ENCODE measurements around the gene NUDT7. TPM values are rescaled to one million over a fixed set of nuclear protein-coding genes. Genes with fewer than 3 reads are reported as not detected.

Gene NUDT7
- 10 to 100 TPM in 1 of 2 donors, 1 to 10 TPM in 1; 6.1 to 10.9 TPM for total RNA-seq
- polyA plus RNA-seq (2013, experiment 1 of 2): 14.1 TPM
- 12.7 TPM for polyA plus RNA-seq (2013, experiment 2 of 2)
- long read RNA-seq, experiment 1, partial matches to known transcripts: 0 of 5 reads
- long read RNA-seq, experiment 1, other reads (novel, unspliced or antisense): 2 of 5 reads
- long read RNA-seq, experiment 2, partial matches to known transcripts: 0 of 10 reads
- long read RNA-seq, experiment 2, other reads (novel, unspliced or antisense): 2 of 10 reads
- long read RNA-seq, experiment 3, transcript NUDT7-205 (5 exons, 899 nt): major isoform, 8 of 16 reads
- long read RNA-seq, experiment 3, partial matches to known transcripts: 0 of 16 reads
- long read RNA-seq, experiment 3, other reads (novel, unspliced or antisense): 2 of 16 reads
- long read RNA-seq, experiment 4, transcript NUDT7-201 (4 exons, 1,096 nt): minor isoform, 5 of 25 reads
- long read RNA-seq, experiment 4, transcript NUDT7-202 (3 exons, 930 nt): minor isoform, 6 of 25 reads
- long read RNA-seq, experiment 4, transcript NUDT7-205 (5 exons, 899 nt): major isoform, 7 of 25 reads
- long read RNA-seq, experiment 4, partial matches to known transcripts: 0 of 25 reads
- long read RNA-seq, experiment 4, other reads (novel, unspliced or antisense): 7 of 25 reads

DNA sequence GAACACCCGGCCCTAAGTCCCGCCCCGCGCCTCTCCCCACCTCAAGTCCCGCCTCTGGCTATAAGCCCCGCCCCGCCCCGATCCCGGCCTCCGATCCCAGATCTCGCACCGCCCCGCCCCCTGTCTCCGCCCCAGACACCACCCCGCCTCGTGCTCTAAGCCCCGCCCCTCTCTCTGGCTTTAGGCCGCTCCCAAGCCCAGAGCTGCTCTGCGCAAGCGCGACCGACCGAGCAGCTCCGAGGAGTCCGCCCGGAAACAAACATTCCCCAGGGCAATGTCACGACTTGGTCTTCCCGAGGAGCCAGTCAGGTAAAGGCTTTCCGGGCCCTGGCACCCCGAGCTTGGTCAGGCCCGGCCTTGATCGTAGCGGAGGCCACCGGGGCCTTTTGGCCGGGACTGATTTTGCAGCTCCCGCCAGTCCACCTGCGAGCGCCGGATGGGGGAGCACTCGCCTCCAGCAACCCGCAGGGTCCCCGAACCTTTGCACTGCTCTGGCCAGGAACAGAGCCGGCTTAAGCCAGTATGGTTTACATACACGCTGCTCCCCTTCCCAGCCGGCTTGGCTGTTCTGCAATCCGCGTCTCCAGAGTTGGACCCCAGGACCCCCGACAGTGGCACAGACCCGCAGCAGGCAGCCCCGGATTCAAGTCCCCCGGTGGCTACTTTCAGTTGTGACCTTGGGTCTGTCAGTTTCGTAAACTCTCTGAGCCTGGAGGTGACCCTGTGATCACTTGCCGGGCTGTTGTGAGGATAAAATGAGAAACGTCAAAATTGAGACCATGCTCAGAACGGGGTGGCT lies at the start of gene NUDT7:
Gene NUDT7, plus strand, starts transcription at position 206 of the 799 bp plus-strand sequence. Its CDS starts 69 bp downstream, at position 275.
- Histone ChIP-seq H3K27me3 (ENCODE audit: control insufficient read depth, insufficient read depth, low read length, poor library complexity, severe bottlenecking) (no peaks in the 10 kb centered on the region), H3K4me1 (ENCODE audit: control insufficient read depth, insufficient read depth, low read length) (no peaks in the 10 kb centered on the region), H3K27ac (ENCODE audit: low read depth, low read length) (peak within 1 kb of the TSS; percentile 49), H3K9ac (ENCODE audit: extremely low read depth, low read length, poor library complexity, severe bottlenecking) (peak within 1 kb of the TSS; percentile 91), H3K4me3 (ENCODE audit: low read length) (peak within 1 kb of the TSS; percentile 84), H3K36me3 (ENCODE audit: control insufficient read depth, insufficient read depth, low read length) (no peaks in the 10 kb centered on the region), H3K9me3 (ENCODE audit: control insufficient read depth, low read length) (no peaks in the 10 kb centered on the region)
- DNase-seq: peak; percentile 100
- 3 to 4% methylated on average over 14 to 55 of the region's 55 CpGs for WGBS, 2 experiments (ENCODE audit: insufficient coverage in 1 of 2, insufficient read length in 1 of 2)
- H3K27ac Mint-ChIP-seq: peak within 1 kb of the TSS; percentile 95
- H3K27me3 Mint-ChIP-seq (ENCODE audit: insufficient read depth): no peaks in the 10 kb centered on the region
- TF ChIP-seq, protein P1, sequence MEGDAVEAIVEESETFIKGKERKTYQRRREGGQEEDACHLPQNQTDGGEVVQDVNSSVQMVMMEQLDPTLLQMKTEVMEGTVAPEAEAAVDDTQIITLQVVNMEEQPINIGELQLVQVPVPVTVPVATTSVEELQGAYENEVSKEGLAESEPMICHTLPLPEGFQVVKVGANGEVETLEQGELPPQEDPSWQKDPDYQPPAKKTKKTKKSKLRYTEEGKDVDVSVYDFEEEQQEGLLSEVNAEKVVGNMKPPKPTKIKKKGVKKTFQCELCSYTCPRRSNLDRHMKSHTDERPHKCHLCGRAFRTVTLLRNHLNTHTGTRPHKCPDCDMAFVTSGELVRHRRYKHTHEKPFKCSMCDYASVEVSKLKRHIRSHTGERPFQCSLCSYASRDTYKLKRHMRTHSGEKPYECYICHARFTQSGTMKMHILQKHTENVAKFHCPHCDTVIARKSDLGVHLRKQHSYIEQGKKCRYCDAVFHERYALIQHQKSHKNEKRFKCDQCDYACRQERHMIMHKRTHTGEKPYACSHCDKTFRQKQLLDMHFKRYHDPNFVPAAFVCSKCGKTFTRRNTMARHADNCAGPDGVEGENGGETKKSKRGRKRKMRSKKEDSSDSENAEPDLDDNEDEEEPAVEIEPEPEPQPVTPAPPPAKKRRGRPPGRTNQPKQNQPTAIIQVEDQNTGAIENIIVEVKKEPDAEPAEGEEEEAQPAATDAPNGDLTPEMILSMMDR (conservative IDR thresholded peaks at IDR 0.05): peak; percentile 40
- H3K4me1 Mint-ChIP-seq: peaks cover 12% of the 10 kb centered on the region
- H3K4me3 Mint-ChIP-seq: peak within 1 kb of the TSS; percentile 82
- H3K9me3 Mint-ChIP-seq: peaks cover 4% of the 10 kb centered on the region
- peaks cover 4% of the 10 kb centered on the region for H3K36me3 Mint-ChIP-seq (ENCODE audit: low read depth)

DNA sequence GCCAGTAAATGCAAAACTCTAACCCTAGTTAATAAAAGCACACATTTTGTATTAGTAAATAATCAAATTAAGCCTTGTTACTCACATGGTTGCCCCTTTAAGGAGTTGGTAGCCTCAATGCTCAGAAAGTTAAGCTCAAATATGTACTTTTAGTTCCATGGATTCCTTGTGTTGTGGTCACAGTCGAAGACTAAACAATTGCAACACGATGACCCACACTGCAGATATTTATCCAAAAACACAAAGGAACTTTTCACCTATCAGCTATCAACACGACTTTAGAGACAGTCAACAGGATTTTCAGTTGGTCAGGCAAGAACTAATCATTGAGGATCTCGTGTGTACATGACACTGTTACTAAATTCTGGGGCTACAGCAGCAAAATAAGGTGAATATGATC lies 47.4 kb upstream of the NUDT7 start:
- Histone ChIP-seq H3K9ac (ENCODE audit: extremely low read depth, low read length, poor library complexity, severe bottlenecking) (no peak overlapping the region), H3K4me1 (ENCODE audit: control insufficient read depth, insufficient read depth, low read length) (no peaks in the 10 kb centered on the region), H3K27me3 (ENCODE audit: control insufficient read depth, insufficient read depth, low read length, poor library complexity, severe bottlenecking) (no peaks in the 10 kb centered on the region), H3K9me3 (ENCODE audit: control insufficient read depth, low read length) (no peaks in the 10 kb centered on the region), H3K27ac (ENCODE audit: low read depth, low read length) (no peak overlapping the region), H3K4me3 (ENCODE audit: low read length) (no peak overlapping the region), H3K36me3 (ENCODE audit: control insufficient read depth, insufficient read depth, low read length) (no peaks in the 10 kb centered on the region)
- Mint-ChIP-seq H3K9me3 (no peaks in the 10 kb centered on the region), H3K27ac (no peak overlapping the region), H3K27me3 (ENCODE audit: insufficient read depth) (no peaks in the 10 kb centered on the region), H3K36me3 (ENCODE audit: low read depth) (no peaks in the 10 kb centered on the region), H3K4me1 (no peaks in the 10 kb centered on the region), H3K4me3 (no peak overlapping the region)
- 70 to 77% methylated on average over 4 of the region's 4 CpGs for WGBS, 2 experiments (ENCODE audit: insufficient coverage in 1 of 2, insufficient read length in 1 of 2)
- TF ChIP-seq, protein P1 (conservative IDR thresholded peaks at IDR 0.05): no peak
- no peak for DNase-seq
